Stomach (tissue), 9 donors: ENCODE data around the gene CHCHD6. TPM values are rescaled to one million over a fixed set of nuclear protein-coding genes. Genes with fewer than 3 reads are reported as not detected.

Source experiments
- DNase-seq, 2 donors: peaks; one replicate each; pipeline versions ENCODE4 v3.0.0 to v3.0.0-alpha.2; 2013 to 2019
- H3K27ac ChIP-seq, 5 donors: fragments of 200-600 bp in 4 of 5; sonication (generic) in 4 of 5; one replicate each; pipeline ENCODE4 v1.5.1; 2013 to 2019; ENCODE audit warnings: mild to moderate bottlenecking in 1 of 5, moderate library complexity in 1 of 5
- H3K27me3 ChIP-seq, 3 donors: fragments of 200-600 bp; sonication (generic); one replicate each; pipeline ENCODE4 v1.5.1; 2017 to 2019; ENCODE audit warnings: mixed run types in 1 of 3
- H3K36me3 ChIP-seq, 4 donors: fragments of 200-600 bp; sonication (generic); 1 replicate in 3 of 4; 2 replicates in 1 of 4; pipeline ENCODE4 v1.5.1; 2016 to 2019
- H3K4me1 ChIP-seq, 4 donors: fragments of 200-600 bp; sonication (generic); one replicate each; pipeline ENCODE4 v1.5.1; 2016 to 2019
- H3K4me3 ChIP-seq, 4 donors: fragments of 200-600 bp; sonication (generic) in 3 of 4; one replicate each; pipeline ENCODE4 v1.5.1; 2016 to 2019; ENCODE audit warnings: mild to moderate bottlenecking in 1 of 4
- H3K9me3 ChIP-seq, 4 donors: fragments of 200-600 bp; sonication (generic); one replicate each; pipeline ENCODE4 v1.5.1; 2016 to 2019
- CTCF ChIP-seq, 7 experiments: fragments of 450-650 bp in 4 of 7; fragments of 200-600 bp in 3 of 7; sonication (generic) in 3 of 7; IDR thresholded peaks; one replicate each; pipeline ENCODE4 v1.5.1; 2016 to 2019; ENCODE audit warnings: antibody characterized with exemption in 7 of 7, control low read depth in 2 of 7, mild to moderate bottlenecking in 1 of 7
- EP300 ChIP-seq: sonication (generic); formaldehyde crosslinking; IDR thresholded peaks from one replicate; pipeline ENCODE4 v1.6.1; 2017; ENCODE audit warnings: antibody characterized with exemption
- POLR2A ChIP-seq, 4 donors: fragments of 450-650 bp; IDR thresholded peaks; one replicate each; pipeline ENCODE4 v1.6.1; 2016; ENCODE audit warnings: antibody characterized with exemption in 4 of 4, control low read depth in 2 of 4, mild to moderate bottlenecking in 1 of 4, moderate library complexity in 1 of 4
- POLR2AphosphoS5 ChIP-seq, 3 donors: sonication (generic); formaldehyde crosslinking; IDR thresholded peaks; one replicate each; pipeline ENCODE4 v1.6.1; 2016; ENCODE audit warnings: antibody characterized with exemption in 3 of 3
- WGBS, 5 donors: extraction: QIAGEN DNeasy Blood & Tissue Kit in 3 of 5; methylation state at CpG; one replicate each; pipeline versions ENCODE4 v1.1.5 to v1.1.7; 2013 to 2018; 5-methylcytosine and 5-hydroxymethylcytosine counted together
- intact Hi-C: fragments of 100-400 bp; cut with DNase I; formaldehyde crosslinking; loops from one replicate; pipeline ENCODE4 v1.15.1; 2023; ENCODE audit warnings: low total_unique reads
- polyA plus RNA-seq, 3 donors: library from polyadenylated mRNA; stranded (reverse); fragments of 200-250 nt; gene quantifications; one replicate each; pipeline ENCODE4 v1.2.3, GENCODE V29; 2013
- total RNA-seq, 5 donors: library from RNA; depleted of rRNA; stranded (reverse); fragments of >200 nt; gene quantifications; one replicate each; pipeline versions ENCODE4 v1.1.0 to v1.2.3, GENCODE V29; 2014 to 2016
- donor health status: healthy with polysubstance abuse.
- donor health status: Bipolar disorder and iron deficiency.
- donor health status: healthy.

The CHCHD6 gene
- total and polyA plus RNA-seq, 8 donors, result 4.0 to 40.8 (median 11.9) TPM; not detected in 1

DNA sequence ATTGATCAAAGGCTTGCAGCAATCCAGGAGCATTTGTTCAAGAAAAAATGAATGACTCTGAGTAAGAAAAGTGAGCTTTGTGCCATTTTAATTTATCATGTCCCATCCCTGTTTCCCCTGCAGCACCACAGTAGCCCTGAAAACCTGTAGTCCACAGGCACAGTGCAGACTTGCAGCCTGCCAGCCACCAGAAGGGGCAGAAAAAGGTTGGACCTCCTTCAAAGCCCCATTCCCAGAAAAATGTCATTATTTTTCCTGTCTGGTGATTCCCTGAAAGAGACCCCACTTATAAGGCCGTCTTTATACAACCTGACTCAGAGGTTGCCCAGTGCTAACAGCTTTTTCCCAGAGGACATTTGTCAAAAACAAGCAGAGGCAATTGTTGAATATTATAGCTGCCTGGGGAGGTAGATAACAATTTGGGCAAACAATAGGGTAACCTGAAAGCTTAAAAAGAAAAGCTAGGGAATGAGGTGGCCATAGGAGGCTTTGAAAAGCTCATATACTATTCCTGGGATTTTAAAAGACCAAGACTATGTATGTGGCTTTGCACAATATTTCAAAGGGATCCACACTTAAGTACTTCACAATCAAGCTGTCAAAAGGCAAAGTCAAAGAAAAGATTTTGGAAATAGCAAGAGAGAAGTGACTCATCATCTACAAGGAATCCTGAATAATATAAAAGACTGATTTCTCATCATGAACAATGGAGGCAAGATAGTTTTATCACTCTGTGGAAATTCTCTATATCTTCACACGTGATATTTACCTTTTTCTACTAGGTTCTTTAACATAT is 142.1 kb downstream of the CHCHD6 start:
- no peaks in the 10 kb centered on the region for H3K9me3 ChIP-seq
- 69 to 78% (median 73%) methylated on average over 2 of the region's 2 CpGs for WGBS, 5 donors
- no peaks in the 10 kb centered on the region for H3K36me3 ChIP-seq
- no peak for DNase-seq
- TF ChIP-seq CTCF (IDR thresholded peaks at IDR 0.05), result no peak
- no peak for TF ChIP-seq POLR2AphosphoS5 (IDR thresholded peaks at IDR 0.05)
- TF ChIP-seq POLR2A (IDR thresholded peaks at IDR 0.05), result no peak
- TF ChIP-seq EP300, result no peak
- H3K27ac ChIP-seq, result no peak overlapping the region
- H3K4me1 ChIP-seq, result peaks cover 0 to 12% (median 0%) of the 10 kb centered on the region in 4 donors
- H3K4me3 ChIP-seq, result no peak overlapping the region
- H3K27me3 ChIP-seq, result no peaks in the 10 kb centered on the region
- intact Hi-C loops, result no loop called here

DNA sequence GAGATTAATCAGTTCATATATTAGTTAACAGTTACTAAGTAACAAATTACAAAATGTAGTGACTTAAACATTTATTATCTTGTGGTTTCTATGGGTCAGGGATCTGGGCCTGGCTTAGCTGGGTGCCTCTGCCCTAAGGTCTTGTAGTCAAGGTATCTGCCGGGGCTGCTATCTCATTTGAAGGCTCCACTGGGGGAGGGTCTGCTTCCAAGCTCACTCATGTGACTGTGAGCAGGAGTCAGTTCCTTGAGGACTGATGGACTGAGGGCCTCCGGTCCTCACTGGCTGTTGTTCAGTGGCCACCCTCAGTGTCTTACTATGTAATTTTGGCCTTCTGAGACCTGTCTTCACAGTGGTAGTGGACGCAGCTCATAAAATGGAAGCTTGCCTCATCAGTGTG is 143.0 kb downstream of the CHCHD6 start:
- TF ChIP-seq CTCF (IDR thresholded peaks at IDR 0.05), result no peak
- no peak for TF ChIP-seq EP300
- no peak for TF ChIP-seq POLR2AphosphoS5 (IDR thresholded peaks at IDR 0.05)
- TF ChIP-seq POLR2A (IDR thresholded peaks at IDR 0.05), result no peak
- H3K4me1 ChIP-seq, result peaks cover 0 to 16% (median 0%) of the 10 kb centered on the region in 4 donors
- H3K27ac ChIP-seq, result no peak overlapping the region
- H3K36me3 ChIP-seq, result no peaks in the 10 kb centered on the region
- no peaks in the 10 kb centered on the region for H3K27me3 ChIP-seq
- intact Hi-C loops, result no loop called here
- DNase-seq, result no peak
- H3K4me3 ChIP-seq, result no peak overlapping the region
- 87 to 100% (median 92%) methylated on average over 3 of the region's 3 CpGs for WGBS, 5 donors
- no peaks in the 10 kb centered on the region for H3K9me3 ChIP-seq

DNA sequence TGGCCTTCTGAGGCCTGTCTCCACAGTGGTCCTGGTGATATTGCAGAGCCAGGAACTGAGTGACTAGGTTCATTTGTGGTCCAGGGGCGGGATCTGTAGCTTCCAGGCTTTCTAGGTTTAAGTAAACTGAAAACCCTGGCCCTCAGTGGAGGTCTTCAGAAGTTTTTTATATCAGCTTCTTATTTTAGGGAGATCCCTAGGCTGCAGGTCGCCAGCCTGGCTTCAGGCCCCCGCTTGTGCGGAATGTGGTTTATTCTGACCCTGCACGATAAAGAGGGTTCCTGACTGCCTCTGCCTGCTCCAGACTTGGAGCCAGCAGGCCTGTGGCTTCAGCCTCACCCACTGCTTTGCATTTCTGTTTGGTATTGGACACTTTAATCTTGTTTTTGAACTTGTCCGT is 145.0 kb downstream of the CHCHD6 start:
- WGBS, 5 donors, result 88 to 96% (median 94%) methylated on average over 6 of the region's 6 CpGs
- no peaks in the 10 kb centered on the region for H3K27me3 ChIP-seq
- H3K27ac ChIP-seq, result no peak overlapping the region
- no peaks in the 10 kb centered on the region for H3K36me3 ChIP-seq
- H3K9me3 ChIP-seq, result no peaks in the 10 kb centered on the region
- TF ChIP-seq EP300 (no peak), POLR2AphosphoS5 (IDR thresholded peaks at IDR 0.05) (no peak), CTCF (IDR thresholded peaks at IDR 0.05) (no peak), POLR2A (IDR thresholded peaks at IDR 0.05) (no peak)
- intact Hi-C loops, result no loop called here
- DNase-seq, result no peak
- peaks cover 0 to 16% (median 0%) of the 10 kb centered on the region in 4 donors for H3K4me1 ChIP-seq
- no peak overlapping the region for H3K4me3 ChIP-seq

DNA sequence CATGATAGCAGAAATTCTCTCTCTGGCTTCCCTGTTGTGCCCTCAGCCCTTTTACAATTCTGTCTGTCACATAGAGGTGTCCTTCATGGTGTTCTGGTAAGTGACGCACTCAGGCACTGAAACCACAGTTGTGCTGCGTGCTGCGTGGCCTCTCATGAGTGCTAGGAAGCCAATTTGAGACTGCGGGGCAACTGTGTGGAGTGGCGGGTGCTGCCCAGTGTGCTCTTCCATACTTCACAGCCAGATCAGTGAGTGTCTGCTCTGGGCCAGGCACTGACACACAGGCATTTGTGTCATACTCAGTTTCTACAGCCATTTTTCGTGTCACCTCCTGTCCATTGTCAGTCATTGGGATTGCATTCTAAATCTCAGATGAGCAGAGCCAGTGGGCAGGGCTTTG is 145.7 kb downstream of the CHCHD6 start:
- intact Hi-C loops, result no loop called here
- no peak for DNase-seq
- Histone ChIP-seq H3K4me3 (no peak overlapping the region), H3K9me3 (no peaks in the 10 kb centered on the region), H3K4me1 (peaks cover 0 to 16% (median 0%) of the 10 kb centered on the region in 4 donors), H3K27me3 (no peaks in the 10 kb centered on the region), H3K36me3 (no peaks in the 10 kb centered on the region), H3K27ac (no peak overlapping the region)
- WGBS, 5 donors, result 96 to 99% (median 98%) methylated on average over 6 of the region's 6 CpGs
- TF ChIP-seq EP300, result no peak
- no peak for TF ChIP-seq POLR2AphosphoS5 (IDR thresholded peaks at IDR 0.05)
- no peak for TF ChIP-seq CTCF (IDR thresholded peaks at IDR 0.05)
- no peak for TF ChIP-seq POLR2A (IDR thresholded peaks at IDR 0.05)
